Activated CD4-positive, alpha-beta T cell treated with anti-CD3 and anti-CD28 coated beads for 48 hours (primary cell): ENCODE data around the gene RANBP3.

Experiments
- DNase-seq: peaks from one replicate; pipeline ENCODE4 v3.0.0-alpha.2; 2020

Gene RANBP3

GRCh38 chr19:5985098-5985783 is 7.3 kb upstream of the RANBP3 start:
- no peak for DNase-seq

- no peak for DNase-seq
Observed at GRCh38 chr19:5984600-5984999, 6.7 kb upstream of the RANBP3 start.

GRCh38 chr19:5983367-5983955 is 5.5 kb upstream of the RANBP3 start:
- peak; percentile 24 for DNase-seq

GRCh38 chr19:5978606-5979552 is 939 bp upstream of the RANBP3 start:
- peak; percentile 17 for DNase-seq

- DNase-seq: no peak
Observed at GRCh38 chr19:5977222-5977784, 637 bp downstream of the RANBP3 start.

- no peak for DNase-seq
Observed at GRCh38 chr19:5976768-5977167, 1.2 kb downstream of the RANBP3 start.

GRCh38 chr19:5975388-5975728 is 2.6 kb downstream of the RANBP3 start:
- no peak for DNase-seq

GRCh38 chr19:5974721-5975387 is 3.1 kb downstream of the RANBP3 start:
- peak; percentile 67 for DNase-seq

GRCh38 chr19:5973867-5974635 is 3.9 kb downstream of the RANBP3 start:
- DNase-seq: no peak

- DNase-seq: no peak
Observed at GRCh38 chr19:5973376-5973775, 4.6 kb downstream of the RANBP3 start.

GRCh38 chr19:5972355-5972731 is 5.6 kb downstream of the RANBP3 start:
- no peak for DNase-seq

GRCh38 chr19:5971714-5972354 is 6.1 kb downstream of the RANBP3 start:
- no peak for DNase-seq

- DNase-seq: no peak
Observed at GRCh38 chr19:5969476-5969875, 8.5 kb downstream of the RANBP3 start.

- no peak for DNase-seq
Observed at GRCh38 chr19:5968431-5969373, 9.2 kb downstream of the RANBP3 start.

- DNase-seq: peak; percentile 76
Observed at GRCh38 chr19:5967994-5968430, 9.9 kb downstream of the RANBP3 start.

- no peak for DNase-seq
Observed at GRCh38 chr19:5967571-5967970, 10.4 kb downstream of the RANBP3 start.

GRCh38 chr19:5966941-5967340 is 11.0 kb downstream of the RANBP3 start:
- DNase-seq: no peak

- no peak for DNase-seq
Observed at GRCh38 chr19:5966215-5966614, 11.7 kb downstream of the RANBP3 start.

GRCh38 chr19:5964816-5965565 is 12.9 kb downstream of the RANBP3 start:
- no peak for DNase-seq

GRCh38 chr19:5963855-5964254 is 14.1 kb downstream of the RANBP3 start:
- DNase-seq: no peak
